SU-DHL-6 (cell line): ENCODE results near the gene RBMS3.

Experiments
- CTCF ChIP-seq: fragments of 200-600 bp; sonication (generic); IDR thresholded peaks from one replicate; pipeline ENCODE4 v1.5.1; 2017; ENCODE audit warnings: antibody characterized with exemption, mild to moderate bottlenecking, low read length, moderate library complexity; ENCODE audit not compliant: insufficient read depth, poor library complexity, severe bottlenecking
- EZH2phosphoT487 ChIP-seq: fragments of 200-600 bp; sonication (generic), shearing (Covaris generic); conservative IDR thresholded peaks from 2 replicates; pipeline ENCODE4 v1.6.1; 2018; ENCODE audit warnings: mild to moderate bottlenecking, antibody characterized with exemption, low read length, moderate library complexity, mixed read lengths

GRCh38 chr3:29436612-29437323, 155.9 kb downstream of the RBMS3 start:
- TF ChIP-seq EZH2phosphoT487 (no peak), CTCF (no peak)
